Measurements from ENCODE around the gene IFITM5.
"Not testable (repeated sequence)": the region's sequence is repeated elsewhere in the genome, so short reads cannot be mapped to it uniquely, and the experiment has no call there.

Gene IFITM5

DNA sequence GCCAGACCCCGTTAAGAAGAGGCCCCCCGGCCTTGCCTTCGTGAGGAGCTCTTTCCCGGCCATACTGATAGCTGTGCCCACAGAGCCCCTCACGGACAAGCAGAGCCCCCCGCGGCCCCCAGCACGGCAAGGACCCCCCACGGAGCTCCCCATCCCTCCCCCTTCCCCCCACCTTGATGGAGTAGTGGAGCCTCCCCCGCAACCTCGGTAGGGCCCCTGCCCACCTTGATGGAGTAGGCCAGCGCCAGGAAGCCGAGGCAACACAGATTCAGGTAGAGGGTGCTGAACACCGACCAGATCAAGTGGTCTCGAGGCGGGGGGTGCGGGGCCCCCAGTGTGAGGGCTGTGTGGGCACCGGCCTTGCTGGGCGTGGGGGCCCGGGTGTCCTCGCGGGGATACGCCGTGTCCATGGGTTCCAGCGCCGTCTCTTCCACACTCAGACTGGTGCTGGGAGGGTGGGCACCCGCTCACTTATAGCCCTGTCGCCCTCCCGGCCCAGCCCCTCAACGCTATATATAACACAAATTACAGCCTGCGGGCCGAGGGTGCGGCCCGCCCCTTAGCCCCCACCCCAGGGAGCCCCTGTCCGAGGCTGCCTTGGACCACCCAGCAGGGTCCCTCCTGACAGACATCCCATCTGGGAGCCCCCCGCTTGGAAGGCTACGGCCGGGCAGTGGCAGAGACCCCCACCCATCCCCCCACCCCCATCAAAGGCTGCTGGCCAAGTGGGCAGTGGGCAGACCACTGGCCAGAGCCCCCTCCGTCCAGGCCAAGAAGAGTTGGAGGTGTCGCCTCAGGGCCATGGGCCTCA is at the start of gene IFITM5:
IFITM5 (minus strand) TSS at position 446 of the 811 bp plus-strand sequence; CDS start at position 410, 36 bp downstream.
- DNase-seq (ENCODE audit: low read depth in 2 of 2) = no peak

DNA sequence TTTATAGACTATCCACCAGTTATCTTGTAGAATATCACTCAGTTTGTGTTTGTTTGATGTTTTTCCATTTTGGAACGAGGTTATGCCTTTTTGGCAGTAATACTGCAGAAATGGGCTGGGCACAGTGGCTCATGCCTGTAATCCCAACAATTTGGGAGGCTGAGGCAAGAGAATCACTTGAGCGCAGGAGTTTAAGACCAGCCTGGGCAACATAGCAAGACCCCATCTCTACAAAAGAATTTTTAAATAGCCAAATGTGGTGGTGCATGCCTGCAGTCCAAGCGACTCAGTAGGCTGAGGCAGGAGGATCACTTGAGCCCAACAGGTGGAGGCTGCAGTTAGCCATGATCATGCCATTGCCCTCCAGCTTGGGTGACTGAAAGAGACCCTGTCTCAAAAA is 47.2 kb upstream of the IFITM5 start:
- DNase-seq (ENCODE audit: low read depth in 2 of 2) = no peak

GRCh38 chr11:344836-345578 is 45.7 kb upstream of the IFITM5 start:
- no peak for DNase-seq (ENCODE audit: low read depth in 2 of 2)

DNA sequence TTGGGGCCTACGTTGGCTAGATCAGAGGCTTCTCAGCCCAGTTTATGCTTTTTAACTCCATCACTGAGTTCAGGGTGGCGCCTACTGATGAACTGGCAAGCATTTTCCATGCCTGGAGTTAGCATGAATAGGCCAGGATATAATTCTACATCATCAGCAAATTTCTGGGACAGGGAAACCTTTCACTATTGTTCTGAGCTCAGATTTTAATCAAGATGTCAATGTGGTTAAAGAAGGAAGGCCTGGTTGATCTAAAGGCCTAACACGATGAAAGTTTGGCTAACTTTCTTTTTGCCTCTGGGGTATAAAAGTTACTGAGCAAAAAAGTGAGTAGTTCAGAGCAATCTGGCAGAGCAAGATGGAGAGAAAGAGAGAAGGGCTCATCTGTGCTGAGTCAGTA is 43.0 kb upstream of the IFITM5 start:
- no peak for DNase-seq (ENCODE audit: low read depth in 2 of 2)

DNA sequence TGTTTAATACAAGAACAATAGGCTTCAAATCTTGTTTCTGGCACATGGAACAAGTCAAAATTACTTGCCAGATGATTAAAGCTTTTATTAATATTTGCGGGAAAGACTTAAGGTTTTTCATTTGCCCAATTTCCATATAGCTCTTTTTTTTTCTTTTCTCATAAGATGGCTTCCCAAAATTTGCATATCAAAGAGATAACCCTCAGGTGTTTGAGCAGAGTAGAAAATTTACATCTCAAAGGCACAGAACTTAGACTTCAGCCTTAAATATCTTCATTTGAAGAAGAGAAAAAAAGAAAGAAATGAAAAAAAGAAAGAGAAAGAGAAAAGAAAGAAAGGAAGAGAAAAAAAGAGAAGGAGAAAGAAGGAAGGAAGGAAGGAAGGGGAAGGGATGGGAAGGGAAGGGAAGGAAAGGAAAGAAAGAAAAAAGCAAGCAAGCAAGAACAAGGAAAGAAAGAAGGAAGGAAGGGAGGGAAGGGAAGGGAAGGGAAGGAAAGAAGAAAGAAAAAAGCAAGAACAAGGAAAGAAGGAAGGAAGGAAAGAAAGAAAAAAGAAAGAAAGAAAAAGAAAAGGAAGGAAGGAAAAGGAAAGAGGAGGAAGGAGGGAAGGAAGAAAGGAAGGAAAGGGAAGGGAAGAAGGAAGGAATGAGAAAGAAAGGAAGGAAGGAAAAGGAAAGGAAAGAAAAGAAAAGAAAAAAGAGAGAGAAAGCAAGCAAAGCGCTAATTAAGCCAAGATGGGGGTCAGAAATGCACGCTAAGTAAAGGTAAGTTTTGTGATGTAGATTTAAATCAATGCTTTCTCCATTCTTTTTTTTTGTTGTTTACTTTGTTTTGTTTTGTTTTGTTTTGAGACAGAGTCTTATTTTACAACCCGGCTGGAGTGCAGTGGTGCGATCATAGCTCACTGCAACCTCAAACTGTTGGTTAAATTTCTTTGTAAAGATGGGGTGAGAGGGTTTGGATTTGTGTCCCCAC is 41.5 kb upstream of the IFITM5 start:
- DNase-seq (ENCODE audit: low read depth in 2 of 2) = no peak

GRCh38 chr11:339963-340362 is 40.6 kb upstream of the IFITM5 start:
- DNase-seq (ENCODE audit: low read depth in 2 of 2) = no peak

GRCh38 chr11:337711-338110 is 38.4 kb upstream of the IFITM5 start:
- no peak for DNase-seq (ENCODE audit: low read depth in 2 of 2)

GRCh38 chr11:336659-337198 is 37.4 kb upstream of the IFITM5 start:
- no peak for DNase-seq (ENCODE audit: low read depth in 2 of 2)

DNA sequence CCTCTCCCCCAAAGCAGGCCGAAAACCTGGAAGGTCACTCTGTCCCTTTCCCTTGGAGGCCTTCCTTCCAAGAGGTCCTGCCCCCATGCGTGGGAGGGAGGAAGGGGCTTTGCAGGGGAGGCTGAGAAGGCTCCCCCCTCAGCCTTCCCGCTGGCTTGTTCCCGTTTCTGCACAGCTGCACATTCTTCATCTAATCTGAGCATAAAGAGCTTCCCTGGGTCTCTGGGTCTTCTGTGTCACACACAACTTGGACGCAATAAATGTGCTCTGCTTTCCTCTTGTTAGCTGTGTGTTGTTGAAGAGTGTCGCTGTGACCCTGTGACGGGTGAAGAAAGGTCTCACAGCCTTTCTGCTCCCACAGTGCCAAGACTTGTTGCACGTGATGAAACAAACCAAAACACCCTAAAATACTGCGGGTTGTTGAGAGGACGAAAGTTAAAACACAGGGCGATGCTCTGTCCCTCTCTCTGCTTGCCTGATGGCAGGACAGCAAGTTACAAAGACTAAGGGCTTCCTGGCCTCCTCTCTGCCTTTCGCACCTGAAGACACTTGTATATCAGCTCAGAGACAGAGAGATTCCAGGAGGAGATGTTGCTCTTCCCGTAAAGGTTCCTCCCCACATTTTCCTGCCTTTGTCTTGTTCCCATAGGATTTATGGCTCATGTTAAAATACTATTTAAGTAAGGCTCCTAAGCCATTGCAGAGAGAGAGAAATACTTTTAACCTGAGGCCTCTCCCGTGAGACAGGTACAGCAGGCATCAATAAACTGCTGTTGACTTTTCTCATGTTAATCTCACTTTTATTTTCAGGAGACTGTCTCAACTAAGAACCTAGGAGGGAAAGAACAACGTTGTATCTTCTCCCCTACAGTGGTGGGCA is 36.7 kb upstream of the IFITM5 start:
- DNase-seq (ENCODE audit: low read depth in 2 of 2) = no peak

DNA sequence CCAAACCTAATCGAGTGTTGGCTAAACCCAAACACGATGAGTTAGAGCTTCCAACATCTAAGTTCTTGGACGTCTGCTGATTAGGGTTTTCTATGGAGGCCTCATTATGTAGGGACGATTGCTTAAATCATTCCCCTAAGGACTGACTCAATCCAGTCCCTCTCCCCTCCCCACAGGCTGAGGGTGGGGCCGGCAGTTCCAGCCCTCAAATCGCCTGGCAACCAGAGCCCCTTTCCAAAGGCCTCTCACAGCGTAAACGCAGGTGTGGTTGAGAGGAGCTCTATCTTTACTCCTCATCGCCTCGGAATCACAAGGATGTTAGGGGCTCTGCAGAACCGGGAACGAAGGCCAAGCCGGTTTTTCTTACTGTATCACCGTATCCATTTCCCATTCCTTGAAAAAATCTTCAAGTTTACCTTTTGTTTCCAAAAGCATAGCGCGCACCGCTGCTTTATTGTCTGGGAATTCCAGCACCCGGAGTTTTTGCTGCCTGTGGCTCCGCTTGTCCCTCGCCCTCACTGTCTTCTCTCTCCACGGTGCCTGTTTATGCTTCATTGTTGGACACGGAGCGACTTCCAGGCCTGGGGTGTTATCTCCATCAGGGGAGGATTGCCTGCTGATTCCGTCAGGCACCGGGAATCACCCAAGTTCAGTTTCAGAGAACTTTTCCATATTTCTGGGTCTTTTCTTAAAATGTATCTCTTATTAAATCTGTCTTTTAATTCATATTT is 35.1 kb upstream of the IFITM5 start:
- no peak for DNase-seq (ENCODE audit: low read depth in 2 of 2)

GRCh38 chr11:333616-334263 is 34.4 kb upstream of the IFITM5 start:
- not testable (repeated sequence) for DNase-seq (ENCODE audit: low read depth in 2 of 2)

- no peak for DNase-seq (ENCODE audit: low read depth in 2 of 2)
Measured at GRCh38 chr11:332651-333480, 33.5 kb upstream of the IFITM5 start.

GRCh38 chr11:331358-332060 is 32.2 kb upstream of the IFITM5 start:
- DNase-seq (ENCODE audit: low read depth in 2 of 2) = no peak

GRCh38 chr11:330694-331357 is 31.5 kb upstream of the IFITM5 start:
- DNase-seq (ENCODE audit: low read depth in 2 of 2) = no peak

GRCh38 chr11:330307-330693 is 31.0 kb upstream of the IFITM5 start:
- DNase-seq (ENCODE audit: low read depth in 2 of 2) = no peak

DNA sequence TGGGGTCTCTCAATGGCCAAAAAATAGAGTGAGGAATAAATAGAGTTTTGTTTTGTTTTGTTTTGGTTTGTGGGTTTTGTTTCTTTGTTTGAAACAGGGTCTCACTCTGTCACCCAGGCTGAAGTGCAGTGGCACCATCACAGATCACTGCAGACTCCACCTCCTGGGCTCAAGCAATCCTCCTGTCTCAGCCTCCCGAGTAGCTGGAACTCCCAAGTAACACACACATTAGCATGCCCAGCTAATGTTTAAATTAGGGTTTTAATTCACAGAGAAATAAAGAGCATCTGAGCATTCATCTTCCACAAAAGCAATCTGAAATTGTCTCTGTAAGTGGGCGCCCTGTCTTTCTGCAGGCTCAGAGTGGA is 30.5 kb upstream of the IFITM5 start:
- DNase-seq (ENCODE audit: low read depth in 2 of 2) = no peak

GRCh38 chr11:328516-329100 is 29.3 kb upstream of the IFITM5 start:
- DNase-seq (ENCODE audit: low read depth in 2 of 2) = not testable (repeated sequence)

Measured in stimulated activated CD8-positive, alpha-beta memory T cell treated with anti-CD3 and anti-CD28 coated beads, Interleukin-7, amount 100 ng/mL, for 4 hours (primary cell).